CD4-positive, alpha-beta T cell (primary cell): ENCODE results near the gene NEK4. TPM values are rescaled to one million over a fixed set of nuclear protein-coding genes. Genes with fewer than 3 reads are reported as not detected.

ENCODE experiments used
- ATAC-seq: fragments of 200-7000 bp; cut with Tn5 transposase; one replicate; pipeline ENCODE4 v1.10.0; 2022; ENCODE audit warnings: mild to moderate bottlenecking; ENCODE audit not compliant: poor library complexity
- CTCF ChIA-PET: fragments of 350-600 bp; sonication (Branson Sonifier 250); formaldehyde crosslinking; loops from one replicate; lab custom pipeline; 2021; ENCODE audit warnings: antibody characterized with exemption, inconsistent platforms; lab: Charles Lee
- POLR2A ChIA-PET: fragments of 350-600 bp; sonication (Branson Sonifier 250); formaldehyde crosslinking; loops from one replicate; lab custom pipeline; 2021; ENCODE audit warnings: antibody characterized with exemption, inconsistent platforms; lab: Charles Lee
- DNase-seq, 14 experiments: peaks; one replicate each; pipeline ENCODE4 v3.0.0-alpha.2; 2013 to 2020; ENCODE audit warnings: mixed read lengths in 2 of 14
- H3K27ac ChIP-seq, 2 donors: one replicate each; pipeline versions ENCODE4 v1.5.1 to v1.7.0; 2013; ENCODE audit warnings: low read length in 2 of 2, low read depth in 1 of 2, mild to moderate bottlenecking in 1 of 2
- H3K27me3 ChIP-seq, 2 experiments: 1 replicate in 1 of 2; 2 replicates in 1 of 2; pipeline versions ENCODE4 v1.6.1 to v1.7.0; 2013; ENCODE audit warnings: low read length in 2 of 2, control low read depth in 1 of 2, mild to moderate bottlenecking in 1 of 2, moderate library complexity in 1 of 2; ENCODE audit not compliant: insufficient read depth in 2 of 2, control insufficient read depth in 1 of 2
- H3K36me3 ChIP-seq: one replicate; pipeline ENCODE4 v1.6.1; 2013; ENCODE audit warnings: low read length, control low read depth; ENCODE audit not compliant: insufficient read depth
- H3K4me1 ChIP-seq: one replicate; pipeline ENCODE4 v1.6.1; 2013; ENCODE audit warnings: low read length, control low read depth; ENCODE audit not compliant: insufficient read depth
- H3K4me3 ChIP-seq: one replicate; pipeline ENCODE4 v1.5.1; 2013; ENCODE audit warnings: mild to moderate bottlenecking, low read length, moderate library complexity
- H3K9me3 ChIP-seq, 2 experiments: 1 replicate in 1 of 2; 2 replicates in 1 of 2; pipeline versions ENCODE4 v1.6.1 to v1.7.0; 2013; ENCODE audit warnings: low read length in 2 of 2, mild to moderate bottlenecking in 2 of 2, control low read depth in 1 of 2, moderate library complexity in 1 of 2; ENCODE audit not compliant: control insufficient read depth in 1 of 2, insufficient read depth in 1 of 2
- H3K27ac Mint-ChIP-seq: one replicate; pipeline ENCODE4 v1.8.0; 2020; ENCODE audit warnings: mixed read lengths
- H3K27me3 Mint-ChIP-seq: one replicate; pipeline ENCODE4 v1.8.0; 2021; ENCODE audit warnings: mixed read lengths
- H3K36me3 Mint-ChIP-seq: one replicate; pipeline ENCODE4 v1.8.0; 2021; ENCODE audit warnings: low read depth, mixed read lengths
- H3K4me1 Mint-ChIP-seq: one replicate; pipeline ENCODE4 v1.8.0; 2021; ENCODE audit warnings: low read depth, mixed read lengths
- H3K4me3 Mint-ChIP-seq: one replicate; pipeline ENCODE4 v1.8.0; 2020; ENCODE audit warnings: mild to moderate bottlenecking, mixed read lengths
- H3K9me3 Mint-ChIP-seq: one replicate; pipeline ENCODE4 v1.8.0; 2020; ENCODE audit warnings: mixed read lengths
- intact Hi-C, 2 experiments: fragments of 100-400 bp; cut with DNase I in 1 of 2; cut with micrococcal nuclease in 1 of 2; formaldehyde crosslinking; loops; one replicate each; pipeline versions ENCODE4 v1.15.1 to v1.9.0; 2023 to 2025; cut with DNase I, micrococcal nuclease
- total RNA-seq, 174 experiments: library from RNA in 2 of 174; stranded (reverse) in 2 of 174; gene quantifications; one replicate each; pipeline ENCODE4 v1.2.3 and lab custom pipeline; 2021 to 2026
- TF ChIP-seq, protein P1 (sequence below): fragments of 200-600 bp; IDR thresholded peaks from one replicate; pipeline ENCODE4 v1.8.0; 2022; ENCODE audit warnings: antibody characterized with exemption, mild to moderate bottlenecking

NEK4 gene
- total RNA-seq, 2 experiments from 2014 or later = 6.1 to 6.9 TPM

DNA sequence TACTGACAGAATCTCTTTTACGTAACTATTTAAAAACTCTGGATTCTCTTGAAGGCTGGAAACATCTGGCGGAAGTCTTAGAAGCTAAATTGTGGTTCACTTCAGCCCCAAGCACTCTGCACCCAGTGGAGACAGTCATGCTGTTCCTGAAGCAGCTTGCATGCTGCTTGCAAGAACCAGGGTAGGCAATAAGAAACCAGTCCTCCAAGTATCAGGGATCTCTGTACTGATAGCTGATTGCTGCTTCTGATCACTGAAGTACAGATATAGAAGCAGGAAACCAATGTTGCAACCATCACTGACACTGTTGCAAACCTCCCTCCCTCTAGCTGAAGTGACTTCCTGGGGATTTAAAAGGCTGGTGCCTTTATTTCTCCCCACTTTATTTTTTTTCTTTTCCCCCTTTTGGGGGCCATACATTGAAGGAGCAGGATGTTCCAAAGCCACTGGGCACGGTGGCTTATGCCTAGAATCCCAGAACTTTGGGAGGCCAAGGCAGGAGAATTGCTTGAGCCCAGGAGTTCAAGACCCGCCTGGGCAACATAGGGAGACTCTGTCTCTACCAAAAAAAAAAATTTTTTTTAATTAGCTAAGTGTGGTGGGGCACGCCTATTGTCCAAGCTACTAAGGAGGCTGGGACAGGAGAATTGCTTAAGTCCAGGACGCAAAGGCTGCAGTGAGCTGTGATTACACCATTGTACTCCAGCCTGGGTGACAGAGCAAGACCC, 49.6 kb downstream of the NEK4 start:
- Mint-ChIP-seq H3K27me3 (no peaks in the 10 kb centered on the region), H3K9me3 (no peaks in the 10 kb centered on the region), H3K4me3 (peak overlapping the region; percentile 13), H3K4me1 (peaks cover 31% of the 10 kb centered on the region), H3K36me3 (peaks cover 18% of the 10 kb centered on the region), H3K27ac (peak overlapping the region; percentile 78)
- no peak overlapping the region for H3K4me3 ChIP-seq
- intact Hi-C loops = no loop called here
- POLR2A ChIA-PET = interaction anchor here (1.1 to 2.2 kb wide), 4 partner anchors 10 to 36 kb away, joined by 3 to 23 read pairs (median 6); partner anchors contain the start of genes GLT8D1, GNL3, PBRM1 and SPCS1
- DNase-seq (peak in 8 of 14 experiments; percentile 3 to 61 (median 27)), ATAC-seq (peak; percentile 89)
- H3K36me3 ChIP-seq = peaks cover 14% of the 10 kb centered on the region
- peak overlapping the region in 1 of 2 donors; percentile 63 for H3K27ac ChIP-seq
- peaks cover 21% of the 10 kb centered on the region for H3K4me1 ChIP-seq
- TF ChIP-seq, protein P1, sequence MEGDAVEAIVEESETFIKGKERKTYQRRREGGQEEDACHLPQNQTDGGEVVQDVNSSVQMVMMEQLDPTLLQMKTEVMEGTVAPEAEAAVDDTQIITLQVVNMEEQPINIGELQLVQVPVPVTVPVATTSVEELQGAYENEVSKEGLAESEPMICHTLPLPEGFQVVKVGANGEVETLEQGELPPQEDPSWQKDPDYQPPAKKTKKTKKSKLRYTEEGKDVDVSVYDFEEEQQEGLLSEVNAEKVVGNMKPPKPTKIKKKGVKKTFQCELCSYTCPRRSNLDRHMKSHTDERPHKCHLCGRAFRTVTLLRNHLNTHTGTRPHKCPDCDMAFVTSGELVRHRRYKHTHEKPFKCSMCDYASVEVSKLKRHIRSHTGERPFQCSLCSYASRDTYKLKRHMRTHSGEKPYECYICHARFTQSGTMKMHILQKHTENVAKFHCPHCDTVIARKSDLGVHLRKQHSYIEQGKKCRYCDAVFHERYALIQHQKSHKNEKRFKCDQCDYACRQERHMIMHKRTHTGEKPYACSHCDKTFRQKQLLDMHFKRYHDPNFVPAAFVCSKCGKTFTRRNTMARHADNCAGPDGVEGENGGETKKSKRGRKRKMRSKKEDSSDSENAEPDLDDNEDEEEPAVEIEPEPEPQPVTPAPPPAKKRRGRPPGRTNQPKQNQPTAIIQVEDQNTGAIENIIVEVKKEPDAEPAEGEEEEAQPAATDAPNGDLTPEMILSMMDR = no peak
- H3K27me3 ChIP-seq = no peaks in the 10 kb centered on the region
- H3K9me3 ChIP-seq = no peaks in the 10 kb centered on the region
- CTCF ChIA-PET = no interaction called here

DNA sequence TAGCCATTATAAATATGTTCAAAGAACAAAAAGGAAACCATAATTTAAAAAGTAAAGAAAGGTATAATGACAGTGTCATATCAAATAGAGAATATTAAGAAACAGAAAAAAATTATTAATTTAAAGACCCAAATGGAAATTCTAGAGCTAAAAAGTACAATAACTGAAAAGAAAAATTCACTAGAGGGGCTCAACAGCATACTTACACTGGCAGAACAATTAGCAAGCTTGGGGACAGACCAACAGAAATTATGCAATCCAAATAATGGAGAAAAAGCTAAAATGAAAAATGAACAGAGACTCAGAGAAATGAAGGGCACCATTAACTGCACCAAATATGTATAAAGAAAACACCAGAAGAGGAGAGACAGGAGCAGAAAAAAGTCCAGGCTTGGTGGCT, 51.1 kb downstream of the NEK4 start:
- intact Hi-C loops = no loop called here
- CTCF ChIA-PET = interaction anchor here (0.6 kb wide), 1 partner anchor 52 kb away, joined by 3 read pairs; no protein-coding TSS in a partner anchor
- POLR2A ChIA-PET = interaction anchor here (2.2 kb wide), 1 partner anchor 14 kb away, joined by 23 read pairs; the partner anchor contains the start of genes GLT8D1 and SPCS1

DNA sequence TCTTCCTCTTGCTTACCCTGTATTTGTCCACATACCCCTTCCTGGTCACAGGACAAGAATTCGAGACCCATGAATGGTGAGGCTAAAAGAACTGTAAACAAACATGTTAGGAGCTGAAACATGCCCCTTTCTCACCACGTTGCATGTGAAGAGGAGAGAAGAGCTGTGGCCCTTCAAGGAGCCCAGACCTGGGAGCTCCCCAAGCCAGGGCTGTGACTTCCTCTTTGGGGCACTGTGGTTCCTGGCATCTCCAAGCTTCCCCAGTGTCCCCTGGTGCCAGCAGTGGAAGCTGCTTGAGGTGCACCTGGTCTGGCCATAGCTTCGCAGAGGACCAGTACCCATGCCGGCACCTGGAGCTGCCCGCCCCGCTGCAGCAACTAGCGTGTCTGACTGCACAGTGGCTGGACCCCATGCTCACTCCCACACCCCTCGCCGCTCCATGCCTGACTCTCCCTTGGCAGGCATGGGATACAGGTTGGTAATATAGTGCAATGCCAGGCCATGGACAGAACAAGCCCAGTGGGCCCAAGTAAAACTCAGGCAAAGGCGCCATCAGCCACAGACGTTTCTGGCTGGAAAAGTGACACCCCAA, 54.9 kb downstream of the NEK4 start:
- CTCF ChIA-PET = no interaction called here
- H3K27me3 ChIP-seq = no peaks in the 10 kb centered on the region
- peaks cover 16% of the 10 kb centered on the region for H3K36me3 ChIP-seq
- POLR2A ChIA-PET = no interaction called here
- no peak overlapping the region for H3K4me3 ChIP-seq
- Mint-ChIP-seq H3K27me3 (no peaks in the 10 kb centered on the region), H3K36me3 (peaks cover 30% of the 10 kb centered on the region), H3K27ac (no peak overlapping the region), H3K4me1 (peaks cover 14% of the 10 kb centered on the region), H3K4me3 (no peak overlapping the region), H3K9me3 (no peaks in the 10 kb centered on the region)
- intact Hi-C loops = no loop called here
- H3K9me3 ChIP-seq = no peaks in the 10 kb centered on the region
- no peak for DNase-seq
- H3K27ac ChIP-seq = no peak overlapping the region
- TF ChIP-seq, protein P1 = no peak
- no peak for ATAC-seq
- H3K4me1 ChIP-seq = peaks cover 6% of the 10 kb centered on the region

More for the DNA sequence above, 51.1 kb downstream of the NEK4 start:
- H3K27ac Mint-ChIP-seq = peak overlapping the region; percentile 78
- peaks cover 14% of the 10 kb centered on the region for H3K36me3 ChIP-seq
- H3K9me3 Mint-ChIP-seq = no peaks in the 10 kb centered on the region
- no peaks in the 10 kb centered on the region for H3K27me3 ChIP-seq
- no peak overlapping the region for H3K4me3 Mint-ChIP-seq
- H3K4me1 ChIP-seq = peaks cover 21% of the 10 kb centered on the region
- H3K4me3 ChIP-seq = no peak overlapping the region
- ATAC-seq = no peak
- no peaks in the 10 kb centered on the region for H3K27me3 Mint-ChIP-seq
- H3K27ac ChIP-seq = peak overlapping the region in 1 of 2 donors; percentile 7
- peaks cover 31% of the 10 kb centered on the region for H3K4me1 Mint-ChIP-seq
- no peak for DNase-seq
- no peaks in the 10 kb centered on the region for H3K9me3 ChIP-seq
- peaks cover 18% of the 10 kb centered on the region for H3K36me3 Mint-ChIP-seq
- TF ChIP-seq, protein P1 = no peak
